ENCODE results near the gene VAV1. TPM values are rescaled to one million over a fixed set of nuclear protein-coding genes. Genes with fewer than 3 reads are reported as not detected.

VAV1 gene
- total and polyA plus RNA-seq, 7 donors, result 0.20 to 1.8 (median 1.1) TPM

DNA sequence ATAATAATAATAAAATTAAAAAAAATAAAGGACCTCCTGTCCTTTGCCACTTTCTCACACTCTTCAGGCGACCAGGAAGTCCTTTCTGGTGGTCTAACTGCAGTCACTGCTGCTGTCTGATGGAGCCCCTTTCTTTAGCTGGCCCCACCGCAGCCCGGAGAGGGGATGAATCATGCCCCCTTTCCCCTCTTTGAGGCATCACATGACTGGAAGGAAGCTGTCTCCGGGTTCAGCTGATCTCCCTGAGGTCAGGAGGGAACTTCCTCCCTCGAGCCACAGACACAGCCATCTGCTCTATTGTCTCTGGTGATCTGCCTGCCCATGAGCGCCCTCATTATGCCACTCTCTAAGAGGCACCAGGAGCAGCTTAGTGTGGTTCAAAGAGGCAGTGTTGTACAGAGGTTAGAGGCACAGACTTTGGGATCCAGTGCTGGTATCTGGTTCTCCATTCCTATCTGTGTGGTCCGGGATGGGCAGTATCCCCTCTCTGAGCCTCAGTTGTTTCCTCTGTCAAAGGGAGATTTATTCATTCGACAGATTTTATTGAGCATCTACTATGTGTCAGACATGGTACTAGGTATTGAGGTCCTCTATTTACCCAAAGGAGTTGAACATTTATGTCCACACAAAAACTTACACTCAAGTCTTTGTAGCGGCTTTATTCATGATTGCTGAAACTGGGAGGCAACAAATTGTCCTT is 30.0 kb downstream of the VAV1 start:
- Histone ChIP-seq H3K36me3 (ENCODE audit: insufficient read depth in 1 of 2, low read depth in 1 of 2) (no peaks in the 10 kb centered on the region), H3K4me1 (no peaks in the 10 kb centered on the region), H3K4me3 (no peak overlapping the region), H3K27ac (no peak overlapping the region), H3K27me3 (ENCODE audit: insufficient read depth in 3 of 3, low read length in 2 of 3) (peaks cover 0 to 7% (median 3%) of the 10 kb centered on the region in 3 donors), H3K9me3 (no peaks in the 10 kb centered on the region)
- ATAC-seq (peak in 1 of 4 donors; percentile 49), DNase-seq (peak; percentile 27 to 50)
- TF ChIP-seq, protein P1, sequence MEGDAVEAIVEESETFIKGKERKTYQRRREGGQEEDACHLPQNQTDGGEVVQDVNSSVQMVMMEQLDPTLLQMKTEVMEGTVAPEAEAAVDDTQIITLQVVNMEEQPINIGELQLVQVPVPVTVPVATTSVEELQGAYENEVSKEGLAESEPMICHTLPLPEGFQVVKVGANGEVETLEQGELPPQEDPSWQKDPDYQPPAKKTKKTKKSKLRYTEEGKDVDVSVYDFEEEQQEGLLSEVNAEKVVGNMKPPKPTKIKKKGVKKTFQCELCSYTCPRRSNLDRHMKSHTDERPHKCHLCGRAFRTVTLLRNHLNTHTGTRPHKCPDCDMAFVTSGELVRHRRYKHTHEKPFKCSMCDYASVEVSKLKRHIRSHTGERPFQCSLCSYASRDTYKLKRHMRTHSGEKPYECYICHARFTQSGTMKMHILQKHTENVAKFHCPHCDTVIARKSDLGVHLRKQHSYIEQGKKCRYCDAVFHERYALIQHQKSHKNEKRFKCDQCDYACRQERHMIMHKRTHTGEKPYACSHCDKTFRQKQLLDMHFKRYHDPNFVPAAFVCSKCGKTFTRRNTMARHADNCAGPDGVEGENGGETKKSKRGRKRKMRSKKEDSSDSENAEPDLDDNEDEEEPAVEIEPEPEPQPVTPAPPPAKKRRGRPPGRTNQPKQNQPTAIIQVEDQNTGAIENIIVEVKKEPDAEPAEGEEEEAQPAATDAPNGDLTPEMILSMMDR (IDR thresholded peaks at IDR 0.05), result no peak
- intact Hi-C loops (cut with DNase I), result no loop called here
- 46 to 54% (median 53%) methylated on average over 9 of the region's 9 CpGs for WGBS, 3 donors

DNA sequence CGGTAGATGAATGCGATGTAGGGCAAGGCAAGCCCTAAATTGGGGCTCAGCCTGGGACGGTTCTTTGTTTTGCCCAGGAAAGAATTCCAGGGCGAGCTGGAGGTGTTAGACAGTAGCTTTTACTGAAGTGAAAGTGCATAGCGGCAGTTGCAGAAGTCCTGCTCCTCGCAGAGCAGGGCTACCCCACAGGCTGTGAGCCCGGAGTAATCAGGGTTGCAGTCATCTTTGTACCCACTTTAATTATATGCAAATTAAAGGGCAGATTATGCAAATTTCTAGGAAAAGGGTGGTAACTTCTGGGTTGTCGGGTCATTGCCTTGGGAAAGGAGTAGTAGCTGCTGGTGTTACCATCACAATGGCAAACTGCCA is 30.5 kb downstream of the VAV1 start:
- 71 to 77% (median 75%) methylated on average over 8 of the region's 8 CpGs for WGBS, 3 donors
- no peak for DNase-seq
- Histone ChIP-seq H3K27ac (no peak overlapping the region), H3K4me3 (no peak overlapping the region), H3K27me3 (ENCODE audit: insufficient read depth in 3 of 3, low read length in 2 of 3) (peaks cover 0 to 7% (median 3%) of the 10 kb centered on the region in 3 donors), H3K4me1 (no peaks in the 10 kb centered on the region), H3K9me3 (no peaks in the 10 kb centered on the region), H3K36me3 (ENCODE audit: insufficient read depth in 1 of 2, low read depth in 1 of 2) (no peaks in the 10 kb centered on the region)
- intact Hi-C loops (cut with DNase I), result no loop called here
- TF ChIP-seq, protein P1 (IDR thresholded peaks at IDR 0.05), result no peak
- ATAC-seq, result no peak

DNA sequence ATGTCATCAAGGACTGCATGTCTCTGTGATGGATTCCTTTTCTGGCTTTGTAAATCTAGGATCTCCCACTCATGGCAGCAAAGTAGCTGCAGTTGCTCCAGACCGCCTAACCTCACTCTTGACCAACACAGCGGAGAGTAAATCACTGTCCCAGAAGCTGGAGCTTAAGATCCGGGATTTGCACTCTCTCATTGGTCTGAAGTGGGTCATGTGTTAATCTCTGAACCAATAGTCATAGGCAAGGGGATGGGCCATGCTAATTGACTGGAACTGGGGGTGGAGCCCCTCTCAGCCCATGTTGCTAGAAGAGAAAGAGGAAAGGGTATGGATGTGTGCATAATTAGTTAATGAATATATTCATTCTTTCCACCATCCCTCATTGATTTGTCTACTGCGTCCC is 34.0 kb downstream of the VAV1 start:
- TF ChIP-seq, protein P1 (IDR thresholded peaks at IDR 0.05), result no peak
- no peaks in the 10 kb centered on the region for H3K4me1 ChIP-seq
- H3K27me3 ChIP-seq (ENCODE audit: insufficient read depth in 3 of 3, low read length in 2 of 3), result peaks cover 0 to 7% (median 3%) of the 10 kb centered on the region in 3 donors
- H3K4me3 ChIP-seq, result no peak overlapping the region
- peaks cover 4% of the 10 kb centered on the region for H3K9me3 ChIP-seq
- intact Hi-C loops (cut with DNase I), result no loop called here
- 84 to 90% (median 87%) methylated on average over 4 of the region's 4 CpGs for WGBS, 3 donors
- no peaks in the 10 kb centered on the region for H3K36me3 ChIP-seq (ENCODE audit: insufficient read depth in 1 of 2, low read depth in 1 of 2)
- DNase-seq (no peak), ATAC-seq (no peak)
- H3K27ac ChIP-seq, result no peak overlapping the region

DNA sequence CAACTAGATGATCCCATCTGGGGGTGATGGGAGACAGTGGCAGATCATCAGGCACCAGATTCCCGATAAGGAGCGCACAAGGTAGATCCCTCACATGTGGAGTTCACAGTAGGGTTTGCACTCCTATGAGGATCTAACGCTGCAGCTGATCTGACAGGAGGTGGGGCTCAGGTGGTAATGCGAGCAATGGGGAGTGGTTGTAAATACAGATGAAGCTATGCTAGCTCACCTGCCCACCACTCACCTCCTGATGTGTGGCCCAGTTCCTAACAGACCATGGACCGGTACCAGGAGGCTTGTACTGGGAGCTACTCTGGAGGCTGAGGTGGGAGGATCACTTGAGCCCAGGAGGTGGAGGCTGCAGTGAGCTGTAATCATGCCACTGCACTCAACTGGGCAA is 34.8 kb downstream of the VAV1 start:
- Histone ChIP-seq H3K27ac (no peak overlapping the region), H3K4me1 (no peaks in the 10 kb centered on the region), H3K27me3 (ENCODE audit: insufficient read depth in 3 of 3, low read length in 2 of 3) (peaks cover 0 to 7% (median 3%) of the 10 kb centered on the region in 3 donors), H3K4me3 (no peak overlapping the region), H3K9me3 (peaks cover 4% of the 10 kb centered on the region), H3K36me3 (ENCODE audit: insufficient read depth in 1 of 2, low read depth in 1 of 2) (no peaks in the 10 kb centered on the region)
- intact Hi-C loops (cut with DNase I), result no loop called here
- TF ChIP-seq, protein P1 (IDR thresholded peaks at IDR 0.05), result no peak
- DNase-seq (no peak), ATAC-seq (no peak)
- WGBS, 3 donors, result 90 to 93% (median 91%) methylated on average over 5 of the region's 5 CpGs

DNA sequence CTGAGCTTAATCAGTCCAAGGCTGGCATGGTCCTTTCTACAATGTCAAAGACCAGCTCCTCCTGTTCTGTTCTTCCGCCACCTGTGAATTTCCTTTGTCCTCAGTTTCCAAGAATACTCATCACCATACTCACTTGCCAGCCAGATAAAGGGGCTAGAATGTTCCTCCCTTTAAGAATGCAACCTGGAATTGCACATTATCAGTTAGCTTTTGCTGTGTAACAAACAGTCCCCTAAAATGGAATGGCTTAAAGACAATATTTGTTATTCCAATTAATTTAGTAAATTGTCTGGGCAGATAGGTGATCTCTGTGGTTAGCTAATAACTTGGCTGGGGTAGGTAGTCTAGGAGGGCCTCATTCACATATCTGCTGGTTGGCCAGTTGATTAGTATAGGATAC is 36.0 kb downstream of the VAV1 start:
- TF ChIP-seq, protein P1 (IDR thresholded peaks at IDR 0.05), result no peak
- no peaks in the 10 kb centered on the region for H3K4me1 ChIP-seq
- no peak for DNase-seq
- H3K36me3 ChIP-seq (ENCODE audit: insufficient read depth in 1 of 2, low read depth in 1 of 2), result no peaks in the 10 kb centered on the region
- 95 to 96% (median 96%) methylated on average over 1 of the region's 1 CpG for WGBS, 3 donors
- peaks cover 0 to under 1% (median 0%) of the 10 kb centered on the region in 3 donors for H3K27me3 ChIP-seq (ENCODE audit: insufficient read depth in 3 of 3, low read length in 2 of 3)
- no peak overlapping the region for H3K4me3 ChIP-seq
- ATAC-seq, result no peak
- peaks cover 4% of the 10 kb centered on the region for H3K9me3 ChIP-seq
- no peak overlapping the region for H3K27ac ChIP-seq
- intact Hi-C loops (cut with DNase I), result no loop called here

Data from psoas muscle (tissue), 8 donors.